Mucosa of descending colon (tissue), 3 donors: ENCODE data around the gene RNF10. TPM values are rescaled to one million over a fixed set of nuclear protein-coding genes. Genes with fewer than 3 reads are reported as not detected.

Experiments
- ATAC-seq: fragments of 200-7000 bp; cut with Tn5 transposase; one replicate; pipeline ENCODE4 v1.9.1; 2020; ENCODE audit warnings: mild to moderate bottlenecking, moderate library complexity
- DNase-seq, 3 donors: peaks; one replicate each; pipeline ENCODE4 v3.0.0-alpha.2; 2020
- H3K36me3 ChIP-seq: fragments of 200-600 bp; one replicate; pipeline ENCODE4 v1.8.0; 2021; ENCODE audit warnings: low read depth, mild to moderate bottlenecking
- H3K4me1 ChIP-seq: fragments of 200-600 bp; one replicate; pipeline ENCODE4 v1.8.0; 2021; ENCODE audit warnings: low read depth, mild to moderate bottlenecking
- H3K4me3 ChIP-seq: fragments of 200-600 bp; one replicate; pipeline ENCODE4 v1.8.0; 2021; ENCODE audit warnings: mild to moderate bottlenecking
- H3K9me3 ChIP-seq: fragments of 200-600 bp; one replicate; pipeline ENCODE4 v1.8.0; 2021; ENCODE audit warnings: mild to moderate bottlenecking
- intact Hi-C, 2 donors: fragments of 100-400 bp; cut with DNase I in 1 of 2; cut with micrococcal nuclease in 1 of 2; formaldehyde crosslinking; loops; one replicate each; pipeline versions ENCODE4 v1.11.0 to v1.11.1; 2022; cut with DNase I, micrococcal nuclease
- total RNA-seq, 3 donors: library from RNA; stranded (reverse); fragmentation: NEBNext Ultra II Directional in 2 of 3; extraction: Animal tissue kit (Norgen Biotek cat#: 25700) in 2 of 3; gene quantifications; one replicate each; pipeline versions ENCODE4 v1.2.1 to v1.2.4, GENCODE V29; 2021 to 2023
- TF ChIP-seq, protein P1 (sequence below): fragments of 200-600 bp; IDR thresholded peaks from one replicate; pipeline ENCODE4 v1.8.0; 2022; ENCODE audit warnings: antibody characterized with exemption, mild to moderate bottlenecking
- donor health status: DM: no; HTN: no; CAD: no; lungs with moderate emphysema.
- donor health status: DM: no; HTN: no; CAD: no.
- donor health status: DM: no; HTN: yes; CAD: no.

RNF10 gene
- total RNA-seq, 3 donors from 2014 or later, result 158 to 300 (median 237) TPM

DNA sequence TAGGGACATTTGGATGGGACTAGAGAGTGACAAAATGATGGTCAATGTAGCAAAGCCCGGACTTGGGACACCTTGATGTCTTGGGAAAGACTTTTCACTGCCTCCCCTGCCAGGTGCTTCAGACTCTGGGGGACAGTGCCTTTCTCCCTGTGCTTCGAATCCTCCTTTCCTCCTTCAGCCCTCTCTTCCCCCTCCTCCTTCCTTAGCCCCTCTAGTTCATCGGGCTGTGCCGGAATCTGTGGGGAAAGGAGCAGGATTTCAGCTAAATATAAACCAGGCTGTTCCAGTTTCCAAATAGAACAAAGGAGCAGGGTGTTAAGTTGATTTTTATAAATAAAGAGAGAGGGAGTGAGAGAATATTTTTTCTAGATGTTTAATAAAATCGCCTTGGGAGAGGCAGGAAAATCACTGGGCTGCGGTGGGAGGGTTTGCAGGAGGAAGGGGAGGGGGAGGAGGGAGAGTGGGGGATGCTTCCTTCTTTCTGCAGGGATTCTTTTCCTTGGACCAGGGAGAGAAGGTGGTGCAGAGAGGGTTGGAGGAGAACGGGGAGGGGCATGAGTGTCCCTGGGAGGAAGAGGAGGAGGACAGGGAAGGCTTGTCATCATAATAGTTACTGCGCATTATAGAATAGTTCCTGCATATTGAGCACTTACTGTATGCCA is 84.9 kb downstream of the RNF10 start:
- intact Hi-C loops, result no loop called here
- peaks cover 3% of the 10 kb centered on the region for H3K4me1 ChIP-seq
- no peak overlapping the region for H3K4me3 ChIP-seq
- H3K36me3 ChIP-seq, result no peaks in the 10 kb centered on the region
- no peaks in the 10 kb centered on the region for H3K9me3 ChIP-seq
- no peak for DNase-seq
- ATAC-seq, result no peak
- TF ChIP-seq, protein P1, sequence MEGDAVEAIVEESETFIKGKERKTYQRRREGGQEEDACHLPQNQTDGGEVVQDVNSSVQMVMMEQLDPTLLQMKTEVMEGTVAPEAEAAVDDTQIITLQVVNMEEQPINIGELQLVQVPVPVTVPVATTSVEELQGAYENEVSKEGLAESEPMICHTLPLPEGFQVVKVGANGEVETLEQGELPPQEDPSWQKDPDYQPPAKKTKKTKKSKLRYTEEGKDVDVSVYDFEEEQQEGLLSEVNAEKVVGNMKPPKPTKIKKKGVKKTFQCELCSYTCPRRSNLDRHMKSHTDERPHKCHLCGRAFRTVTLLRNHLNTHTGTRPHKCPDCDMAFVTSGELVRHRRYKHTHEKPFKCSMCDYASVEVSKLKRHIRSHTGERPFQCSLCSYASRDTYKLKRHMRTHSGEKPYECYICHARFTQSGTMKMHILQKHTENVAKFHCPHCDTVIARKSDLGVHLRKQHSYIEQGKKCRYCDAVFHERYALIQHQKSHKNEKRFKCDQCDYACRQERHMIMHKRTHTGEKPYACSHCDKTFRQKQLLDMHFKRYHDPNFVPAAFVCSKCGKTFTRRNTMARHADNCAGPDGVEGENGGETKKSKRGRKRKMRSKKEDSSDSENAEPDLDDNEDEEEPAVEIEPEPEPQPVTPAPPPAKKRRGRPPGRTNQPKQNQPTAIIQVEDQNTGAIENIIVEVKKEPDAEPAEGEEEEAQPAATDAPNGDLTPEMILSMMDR, result no peak

DNA sequence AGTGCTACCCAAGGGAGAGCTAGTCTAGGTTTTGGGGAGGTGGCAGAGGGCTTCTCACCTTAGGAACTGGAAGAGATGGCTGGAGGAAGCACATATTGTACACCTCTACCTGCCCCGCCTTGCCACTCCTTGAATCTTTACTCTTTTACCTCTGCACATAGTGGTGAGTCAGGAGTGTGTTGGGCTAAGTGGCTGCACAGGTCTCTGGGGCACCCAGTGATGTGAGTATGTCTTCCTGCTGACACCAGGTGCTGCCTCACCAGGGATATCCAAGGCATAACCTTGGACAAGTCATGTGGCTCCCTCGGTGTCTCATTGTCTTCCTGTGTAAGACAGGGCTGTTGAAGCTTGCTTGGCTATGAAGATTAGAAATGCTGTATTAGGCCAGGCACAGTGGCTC is 86.5 kb downstream of the RNF10 start:
- Histone ChIP-seq H3K4me1 (peaks cover 3% of the 10 kb centered on the region), H3K4me3 (no peak overlapping the region), H3K36me3 (no peaks in the 10 kb centered on the region), H3K9me3 (no peaks in the 10 kb centered on the region)
- DNase-seq (peak; percentile 57 to 64 (median 61)), ATAC-seq (peak; percentile 99)
- TF ChIP-seq, protein P1, result no peak
- intact Hi-C loops, result no loop called here

DNA sequence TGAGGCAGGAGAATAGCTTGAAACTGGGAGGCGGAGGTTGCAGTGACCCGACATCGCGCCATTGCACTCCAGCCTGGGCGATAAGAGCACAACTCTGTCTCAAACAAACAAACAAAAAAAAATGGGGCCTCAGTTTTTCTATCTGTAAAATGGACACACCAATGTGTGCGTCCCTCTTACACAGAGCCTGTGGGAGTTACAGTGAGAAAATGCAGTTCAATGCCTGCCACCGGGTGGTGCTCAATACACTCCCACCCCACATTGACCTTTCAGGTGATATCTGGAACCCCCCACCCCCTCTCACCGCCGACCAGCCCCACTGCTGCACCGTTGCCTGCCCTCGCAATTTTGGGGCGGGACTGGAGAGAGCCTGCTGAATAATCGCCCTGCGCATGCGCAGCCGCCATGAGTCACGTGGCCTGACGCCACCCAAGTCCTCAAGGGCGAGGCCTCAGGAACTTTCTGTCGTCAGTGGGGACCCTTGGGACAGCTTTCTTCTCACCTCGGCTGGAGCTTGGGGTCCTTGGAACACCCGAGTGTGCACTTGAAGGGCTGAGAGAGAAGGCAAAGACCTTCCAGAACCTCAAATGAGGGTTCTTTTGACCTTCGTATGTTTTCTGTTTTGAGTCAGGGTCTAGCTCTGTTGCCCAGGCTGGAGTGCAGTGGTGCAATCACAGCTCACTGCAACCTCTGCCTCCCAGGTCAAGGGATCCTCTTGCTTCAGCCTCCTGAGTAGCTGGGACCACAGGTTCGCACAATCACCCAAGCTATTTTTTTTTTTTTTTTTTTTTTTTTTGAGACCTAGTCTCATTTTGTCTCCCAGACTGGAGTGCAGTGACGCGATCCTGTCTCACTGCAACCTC is 91.6 kb downstream of the RNF10 start:
- TF ChIP-seq, protein P1, result no peak
- intact Hi-C loops, result no loop called here
- DNase-seq (peak in 2 of 3 donors; percentile 25 to 46), ATAC-seq (no peak)
- no peaks in the 10 kb centered on the region for H3K36me3 ChIP-seq
- H3K9me3 ChIP-seq, result no peaks in the 10 kb centered on the region
- no peaks in the 10 kb centered on the region for H3K4me1 ChIP-seq
- H3K4me3 ChIP-seq, result no peak overlapping the region

Other genes with a start within 250 kb of the RNF10 start
- over 10,000 TPM in 2 of 3 donors, 1,000 to 10,000 TPM in 1; 4,682 to 17,144 (median 13,566) TPM for gene RNU4-2, start 242.5 kb upstream of the RNF10 start, total RNA-seq
- gene RNU4-1, start 241.1 kb upstream of the RNF10 start, total RNA-seq, result 1,000 to 10,000 TPM; 2,217 to 4,015 (median 3,130) TPM
- 1 to 10 TPM in 2 of 3 donors, under 1 TPM in 1; 0.53 to 3.9 (median 2.8) TPM for gene SIRT4, start 232.0 kb upstream of the RNF10 start, total RNA-seq
- gene PLA2G1B, start 206.6 kb upstream of the RNF10 start, total RNA-seq, result not detected
- gene MSI1, start 165.2 kb upstream of the RNF10 start, total RNA-seq, result 1 to 10 TPM; 3.7 to 6.3 (median 3.8) TPM
- 100 to 1,000 TPM; 509 to 899 (median 865) TPM for gene COX6A1, start 96.2 kb upstream of the RNF10 start, total RNA-seq
- 10 to 100 TPM; 14.9 to 16.7 (median 16.3) TPM for gene TRIAP1, start 88.0 kb upstream of the RNF10 start, total RNA-seq
- gene GATC, start 87.9 kb upstream of the RNF10 start, total RNA-seq, result 10 to 100 TPM; 20.6 to 29.5 (median 26.8) TPM
- 100 to 1,000 TPM; 117 to 140 (median 139) TPM for gene SRSF9, start 64.6 kb upstream of the RNF10 start, total RNA-seq
- gene DYNLL1, start 38.2 kb upstream of the RNF10 start, total RNA-seq, result 100 to 1,000 TPM; 309 to 343 (median 309) TPM
- gene COQ5, start 5.2 kb upstream of the RNF10 start, total RNA-seq, result 10 to 100 TPM; 22.8 to 30.0 (median 29.5) TPM
- 10 to 100 TPM; 29.5 to 44.3 (median 37.7) TPM for gene POP5, start 47.0 kb downstream of the RNF10 start, total RNA-seq
- gene CABP1, start 106.3 kb downstream of the RNF10 start, total RNA-seq, result 1 to 10 TPM in 2 of 3 donors, under 1 TPM in 1; 0.51 to 1.8 (median 1.2) TPM
- gene MLEC, start 152.8 kb downstream of the RNF10 start, total RNA-seq, result 100 to 1,000 TPM; 166 to 281 (median 272) TPM
- gene UNC119B, start 176.1 kb downstream of the RNF10 start, total RNA-seq, result 10 to 100 TPM; 20.5 to 26.7 (median 23.3) TPM
- 100 to 1,000 TPM in 2 of 3 donors, 10 to 100 TPM in 1; 84.8 to 175 (median 129) TPM for gene ACADS, start 191.5 kb downstream of the RNF10 start, total RNA-seq